ENCODE measurements around the gene DDX19B.
A peak's percentile ranks its signal among the peaks of the same experiment; 100 is the strongest.

DDX19B gene

DNA sequence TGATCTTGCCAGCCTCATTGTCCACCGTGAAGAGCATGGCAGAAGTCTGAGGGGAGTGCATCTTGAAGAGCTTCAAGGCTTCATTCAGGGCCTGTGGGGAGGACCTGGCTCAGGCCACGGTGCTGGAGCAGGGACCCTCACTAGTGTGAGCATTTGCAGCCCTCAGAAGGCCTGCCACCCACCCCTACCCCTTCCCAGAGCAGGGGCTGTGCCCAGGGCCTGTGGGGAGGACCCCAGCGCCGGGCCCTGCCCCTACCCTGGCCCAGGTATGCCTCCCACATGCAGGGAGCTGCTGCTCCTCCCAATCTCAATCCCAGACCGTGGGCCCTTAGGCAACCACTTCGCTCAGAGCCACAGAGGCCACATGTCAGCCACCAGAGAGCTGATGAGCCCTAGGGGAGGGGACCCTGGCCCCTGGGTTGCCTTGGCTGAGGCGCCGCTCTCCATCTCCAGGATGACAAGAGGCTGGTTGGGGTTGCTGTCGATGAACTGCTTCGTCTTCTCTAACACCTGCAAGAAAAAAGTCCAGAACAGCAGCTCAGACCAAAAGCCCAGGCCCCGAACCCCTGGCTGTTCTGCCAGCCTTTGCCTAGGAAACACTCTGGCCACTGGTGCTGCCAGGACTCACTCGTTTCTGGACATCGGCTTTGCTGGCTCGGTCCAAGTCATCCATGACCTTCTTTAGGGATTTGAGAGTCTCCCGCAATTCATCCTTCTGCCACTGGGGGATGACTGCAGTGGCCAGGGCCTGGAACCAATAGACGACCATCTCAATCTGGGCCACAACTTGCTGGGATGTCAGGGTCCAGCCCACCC, 45.5 kb upstream of the DDX19B start:
- CTCF ChIA-PET = interaction anchor here (0.7 to 8.7 kb wide), 9 partner anchors 9 to 89 kb away, joined by 3 to 62 read pairs (median 5); partner anchors contain the start of gene AARS1

DNA sequence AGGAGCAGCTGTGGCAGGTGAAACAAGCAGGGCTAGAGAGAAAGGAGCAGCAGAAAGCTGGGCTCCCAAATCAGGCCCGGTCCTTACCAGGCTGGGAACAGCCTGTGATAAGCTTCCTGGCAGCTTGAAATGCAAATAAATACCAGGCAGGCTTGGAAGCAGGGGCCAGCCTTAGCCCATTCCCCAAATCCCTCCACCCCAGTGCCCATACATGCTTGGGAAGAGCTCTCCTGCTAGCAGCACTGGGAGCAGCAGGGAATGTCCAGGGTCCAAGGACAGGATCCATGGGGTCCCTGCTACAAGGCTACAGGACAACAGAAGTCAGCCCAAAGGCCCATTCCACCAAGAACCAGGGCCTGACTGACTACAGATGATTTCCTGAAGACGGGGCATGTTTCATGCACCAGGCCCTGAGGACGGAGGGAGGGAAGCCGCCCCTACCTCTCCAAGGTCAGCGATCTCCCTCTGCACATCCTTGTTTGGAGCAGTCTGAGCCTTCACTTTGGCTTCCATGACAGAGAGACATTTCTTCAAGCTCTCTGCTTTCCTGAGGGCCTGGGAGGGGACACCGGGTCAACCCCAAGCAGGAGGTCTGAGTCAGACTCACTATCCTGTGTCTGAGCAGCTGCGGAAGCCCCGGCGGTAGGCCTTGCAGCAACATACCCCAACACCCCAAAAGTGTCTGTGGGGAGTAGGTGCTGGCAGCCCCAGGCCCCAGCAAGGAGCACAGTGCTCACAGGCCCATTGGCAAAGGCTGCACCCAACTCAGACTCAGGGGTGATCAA, 44.6 kb upstream of the DDX19B start:
- DNase-seq (ENCODE audit: low read depth, low spot score) = no peak
- POLR2A ChIA-PET = no interaction called here
- CTCF ChIA-PET = interaction anchor here (1.0 to 8.7 kb wide), 10 partner anchors 8 to 90 kb away, joined by 3 to 62 read pairs (median 6); partner anchors contain the start of gene AARS1
- H3K4me3 ChIP-seq (ENCODE audit: low read depth, low read length) = no peak overlapping the region
- TF ChIP-seq, protein P1, sequence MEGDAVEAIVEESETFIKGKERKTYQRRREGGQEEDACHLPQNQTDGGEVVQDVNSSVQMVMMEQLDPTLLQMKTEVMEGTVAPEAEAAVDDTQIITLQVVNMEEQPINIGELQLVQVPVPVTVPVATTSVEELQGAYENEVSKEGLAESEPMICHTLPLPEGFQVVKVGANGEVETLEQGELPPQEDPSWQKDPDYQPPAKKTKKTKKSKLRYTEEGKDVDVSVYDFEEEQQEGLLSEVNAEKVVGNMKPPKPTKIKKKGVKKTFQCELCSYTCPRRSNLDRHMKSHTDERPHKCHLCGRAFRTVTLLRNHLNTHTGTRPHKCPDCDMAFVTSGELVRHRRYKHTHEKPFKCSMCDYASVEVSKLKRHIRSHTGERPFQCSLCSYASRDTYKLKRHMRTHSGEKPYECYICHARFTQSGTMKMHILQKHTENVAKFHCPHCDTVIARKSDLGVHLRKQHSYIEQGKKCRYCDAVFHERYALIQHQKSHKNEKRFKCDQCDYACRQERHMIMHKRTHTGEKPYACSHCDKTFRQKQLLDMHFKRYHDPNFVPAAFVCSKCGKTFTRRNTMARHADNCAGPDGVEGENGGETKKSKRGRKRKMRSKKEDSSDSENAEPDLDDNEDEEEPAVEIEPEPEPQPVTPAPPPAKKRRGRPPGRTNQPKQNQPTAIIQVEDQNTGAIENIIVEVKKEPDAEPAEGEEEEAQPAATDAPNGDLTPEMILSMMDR (IDR thresholded peaks at IDR 0.05; ENCODE audit: insufficient read depth, low read length, missing control alignments) = no peak

More for the DNA sequence above, 45.5 kb upstream of the DDX19B start:
- DNase-seq (ENCODE audit: low read depth, low spot score) = no peak
- TF ChIP-seq, protein P1 (IDR thresholded peaks at IDR 0.05; ENCODE audit: insufficient read depth, low read length, missing control alignments) = peak; percentile 50
- no peak overlapping the region for H3K4me3 ChIP-seq (ENCODE audit: low read depth, low read length)
- POLR2A ChIA-PET = no interaction called here

DNA sequence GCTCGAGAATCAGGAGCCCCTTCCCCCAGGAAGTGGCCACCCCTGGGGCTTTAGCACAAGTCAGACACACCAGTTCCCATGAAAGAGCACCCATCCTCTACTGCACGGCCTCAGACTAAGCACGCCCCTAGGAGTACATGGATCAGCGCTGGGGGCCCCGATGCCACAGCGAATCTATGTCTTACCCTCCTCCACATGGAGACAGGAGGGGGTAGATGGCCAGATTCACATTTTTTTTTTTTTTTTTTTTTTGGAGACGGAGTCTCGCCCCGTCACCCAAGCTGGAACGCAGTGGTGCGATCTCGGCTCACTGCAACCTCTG, 44.1 kb upstream of the DDX19B start:
- POLR2A ChIA-PET = no interaction called here
- TF ChIP-seq, protein P1 (IDR thresholded peaks at IDR 0.05; ENCODE audit: insufficient read depth, low read length, missing control alignments) = no peak
- DNase-seq (ENCODE audit: low read depth, low spot score) = no peak
- H3K4me3 ChIP-seq (ENCODE audit: low read depth, low read length) = no peak overlapping the region
- CTCF ChIA-PET = interaction anchor here (1.1 to 8.7 kb wide), 7 partner anchors 8 to 31 kb away, joined by 3 to 62 read pairs (median 8); no protein-coding TSS in a partner anchor

DNA sequence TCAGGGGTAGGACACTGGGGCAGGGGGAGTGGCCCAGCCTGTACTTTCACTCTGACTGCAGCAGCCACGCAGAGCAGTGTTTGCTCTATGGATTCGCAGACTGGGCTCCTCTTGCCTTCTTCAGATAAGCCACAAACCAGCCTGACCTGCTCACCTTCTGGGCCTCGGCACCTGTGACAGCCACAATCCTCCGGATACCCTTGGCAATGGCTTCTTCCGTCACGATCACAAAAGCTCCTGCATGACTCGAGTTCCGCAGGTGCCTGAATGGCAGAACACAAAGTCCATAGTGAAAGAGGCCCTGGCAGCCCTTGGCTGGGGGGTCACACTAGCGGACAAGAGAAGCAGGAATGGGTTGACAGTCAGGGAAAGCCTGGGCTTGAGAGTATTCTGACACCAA, 43.4 kb upstream of the DDX19B start:
- ChIA-PET CTCF (interaction anchor here (1.5 to 8.7 kb wide), 5 partner anchors 7 to 30 kb away, joined by 5 to 62 read pairs (median 8); no protein-coding TSS in a partner anchor), POLR2A (no interaction called here)
- DNase-seq (ENCODE audit: low read depth, low spot score) = no peak
- TF ChIP-seq, protein P1 (IDR thresholded peaks at IDR 0.05; ENCODE audit: insufficient read depth, low read length, missing control alignments) = no peak
- no peak overlapping the region for H3K4me3 ChIP-seq (ENCODE audit: low read depth, low read length)

DNA sequence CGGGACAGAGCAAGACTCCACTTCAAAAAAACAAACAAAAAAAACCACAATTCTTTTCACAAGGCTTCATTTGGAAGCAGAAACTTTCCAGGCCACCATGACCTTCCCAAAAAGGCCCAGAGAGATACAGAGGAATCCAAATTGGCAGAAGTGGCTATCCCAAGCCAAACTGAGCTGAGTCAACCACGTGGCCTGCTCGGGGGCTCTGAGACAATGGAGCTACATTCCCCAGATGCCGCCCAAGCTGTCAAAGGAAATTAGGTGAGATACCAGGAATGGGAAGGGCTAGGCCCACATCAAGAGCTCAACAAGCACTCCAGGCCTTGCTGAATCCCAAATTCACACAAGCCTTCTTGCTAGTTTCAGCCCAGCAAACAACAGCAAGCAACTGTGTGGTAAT, 41.6 kb upstream of the DDX19B start:
- TF ChIP-seq, protein P1 (IDR thresholded peaks at IDR 0.05; ENCODE audit: insufficient read depth, low read length, missing control alignments) = no peak
- no peak overlapping the region for H3K4me3 ChIP-seq (ENCODE audit: low read depth, low read length)
- ChIA-PET POLR2A (no interaction called here), CTCF (interaction anchor here (8.7 kb wide), 1 partner anchor 10 kb away, joined by 62 read pairs; no protein-coding TSS in a partner anchor)
- no peak for DNase-seq (ENCODE audit: low read depth, low spot score)

DNA sequence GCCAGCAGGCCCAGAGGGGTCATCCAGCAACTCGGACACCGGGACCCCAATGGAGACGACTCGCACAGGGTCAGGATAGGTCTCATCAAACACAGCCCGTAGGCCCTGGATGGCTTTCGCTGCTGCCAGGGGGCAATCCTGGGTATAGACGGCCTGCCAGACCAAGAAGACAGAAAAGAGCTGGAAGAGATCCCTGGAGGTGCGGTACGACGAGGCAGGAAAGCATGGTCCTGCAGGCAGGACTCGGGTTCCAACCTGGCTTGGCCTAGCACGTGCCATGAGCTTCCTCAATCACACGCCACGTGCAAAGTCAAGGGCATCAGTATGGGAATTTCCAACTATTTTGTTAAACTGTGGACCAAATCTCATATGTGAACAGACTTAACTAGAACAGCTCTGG, 40.9 kb upstream of the DDX19B start:
- ChIA-PET CTCF (interaction anchor here (8.7 kb wide), 1 partner anchor 9 kb away, joined by 62 read pairs; no protein-coding TSS in a partner anchor), POLR2A (no interaction called here)
- no peak for DNase-seq (ENCODE audit: low read depth, low spot score)
- no peak overlapping the region for H3K4me3 ChIP-seq (ENCODE audit: low read depth, low read length)
- TF ChIP-seq, protein P1 (IDR thresholded peaks at IDR 0.05; ENCODE audit: insufficient read depth, low read length, missing control alignments) = no peak

Data from AG04449 (cell line).